HS-27A (cell line): ENCODE results near the gene SLC22A8.
"Not testable (repeated sequence)": the region's sequence is repeated elsewhere in the genome, so short reads cannot be mapped to it uniquely, and the experiment has no call there.

Experiments used
- DNase-seq: peaks from one replicate; pipeline ENCODE4 v3.0.0-alpha.2; 2012; ENCODE audit warnings: low read depth, missing footprints

SLC22A8 gene, protein sequence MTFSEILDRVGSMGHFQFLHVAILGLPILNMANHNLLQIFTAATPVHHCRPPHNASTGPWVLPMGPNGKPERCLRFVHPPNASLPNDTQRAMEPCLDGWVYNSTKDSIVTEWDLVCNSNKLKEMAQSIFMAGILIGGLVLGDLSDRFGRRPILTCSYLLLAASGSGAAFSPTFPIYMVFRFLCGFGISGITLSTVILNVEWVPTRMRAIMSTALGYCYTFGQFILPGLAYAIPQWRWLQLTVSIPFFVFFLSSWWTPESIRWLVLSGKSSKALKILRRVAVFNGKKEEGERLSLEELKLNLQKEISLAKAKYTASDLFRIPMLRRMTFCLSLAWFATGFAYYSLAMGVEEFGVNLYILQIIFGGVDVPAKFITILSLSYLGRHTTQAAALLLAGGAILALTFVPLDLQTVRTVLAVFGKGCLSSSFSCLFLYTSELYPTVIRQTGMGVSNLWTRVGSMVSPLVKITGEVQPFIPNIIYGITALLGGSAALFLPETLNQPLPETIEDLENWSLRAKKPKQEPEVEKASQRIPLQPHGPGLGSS

DNA sequence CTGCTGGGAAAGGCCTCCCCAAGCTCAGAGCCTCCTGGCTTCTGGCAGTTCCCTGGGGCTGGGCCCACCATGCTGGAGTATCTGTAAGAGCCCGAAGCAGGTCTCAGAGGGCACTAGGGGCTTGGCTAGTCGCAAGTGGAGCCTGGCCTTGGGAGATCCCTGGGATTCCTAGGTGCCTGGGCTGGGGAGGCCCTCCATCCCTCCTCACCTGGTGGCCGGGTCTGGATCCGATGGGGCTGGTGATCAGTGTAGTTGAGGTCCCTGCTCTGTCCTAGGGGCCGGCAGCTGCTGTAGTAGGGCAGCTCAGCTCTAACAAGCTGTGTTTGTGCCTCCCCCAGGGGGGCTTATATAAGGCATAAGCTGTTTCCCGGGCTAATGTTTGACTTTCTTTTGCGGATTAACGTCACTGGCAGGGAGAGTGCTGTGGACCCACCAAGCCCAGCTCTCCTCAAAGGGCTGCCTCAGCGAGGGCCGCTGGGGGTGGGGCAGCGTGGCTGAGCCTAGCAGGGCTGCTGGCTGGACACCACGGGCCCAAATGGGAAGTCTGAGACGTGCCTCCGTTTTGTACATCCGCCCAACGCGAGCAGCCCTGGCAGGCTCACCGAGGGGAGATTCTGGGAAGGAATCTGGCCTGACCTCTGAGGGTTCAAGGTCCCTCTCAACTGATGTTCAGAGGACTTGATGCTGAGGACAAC lies at the start of gene SLC22A8:
Gene SLC22A8 (minus strand): TSS at position 321 of the 695 bp plus-strand sequence. CDS start 883 bp downstream, outside the sequence.
- DNase-seq = no peak

DNA sequence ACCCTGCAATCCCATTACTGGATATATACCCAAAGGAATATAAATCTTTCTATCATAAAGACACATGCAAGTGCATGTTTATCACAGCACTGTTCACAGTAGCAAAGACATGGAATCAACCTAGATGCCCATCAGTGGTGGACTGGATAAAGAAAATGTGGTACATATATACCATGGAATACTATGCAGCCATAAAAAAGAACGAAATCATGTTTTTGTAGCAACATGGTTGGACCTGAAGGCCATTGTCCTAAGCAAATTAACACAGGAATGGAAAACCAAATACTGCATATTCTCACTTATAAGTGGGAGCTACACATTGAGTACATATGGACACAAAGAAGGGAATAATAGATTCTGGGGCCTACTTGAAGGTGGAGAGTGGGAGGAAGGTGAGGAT lies 30.6 kb upstream of the SLC22A8 start:
- DNase-seq = not testable (repeated sequence)

DNA sequence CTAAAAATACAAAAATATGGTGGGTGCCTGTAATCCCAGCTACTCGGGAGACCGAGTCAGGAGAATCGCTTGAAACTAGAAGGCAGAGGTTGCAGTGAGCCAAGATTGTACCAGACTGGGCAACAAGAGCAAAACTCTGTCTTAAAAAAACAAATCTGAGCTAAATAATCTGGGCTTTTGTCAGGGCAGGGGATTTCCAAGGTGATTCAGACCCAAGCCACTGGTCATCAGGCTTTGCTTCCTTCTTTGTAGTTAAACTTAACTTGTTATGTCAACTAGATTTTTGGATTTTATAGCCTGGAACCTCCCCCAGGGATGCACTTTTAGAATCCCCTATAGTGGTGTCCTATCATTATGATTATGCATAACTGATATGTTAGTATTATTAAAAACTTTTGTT lies 27.0 kb upstream of the SLC22A8 start:
- no peak for DNase-seq

DNA sequence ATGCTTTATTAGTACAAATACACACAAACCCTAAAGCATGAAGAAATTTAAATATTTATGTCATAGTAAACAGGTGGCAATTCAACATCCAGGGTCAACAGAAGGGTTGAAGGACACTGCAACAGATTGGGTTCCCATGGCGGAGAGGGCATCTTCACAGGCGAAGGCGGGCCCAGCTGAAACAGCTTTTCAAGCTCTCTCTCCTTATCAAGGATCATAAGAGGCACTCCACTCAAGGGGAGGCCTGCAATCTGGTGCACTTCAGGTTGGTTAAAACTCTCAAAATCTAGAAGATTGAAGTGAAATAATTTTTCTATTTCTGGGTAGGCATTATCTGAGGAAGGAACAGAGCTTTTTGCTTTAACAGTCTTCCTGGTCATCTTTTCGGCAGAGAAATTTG lies 16.8 kb upstream of the SLC22A8 start:
- DNase-seq = no peak

DNA sequence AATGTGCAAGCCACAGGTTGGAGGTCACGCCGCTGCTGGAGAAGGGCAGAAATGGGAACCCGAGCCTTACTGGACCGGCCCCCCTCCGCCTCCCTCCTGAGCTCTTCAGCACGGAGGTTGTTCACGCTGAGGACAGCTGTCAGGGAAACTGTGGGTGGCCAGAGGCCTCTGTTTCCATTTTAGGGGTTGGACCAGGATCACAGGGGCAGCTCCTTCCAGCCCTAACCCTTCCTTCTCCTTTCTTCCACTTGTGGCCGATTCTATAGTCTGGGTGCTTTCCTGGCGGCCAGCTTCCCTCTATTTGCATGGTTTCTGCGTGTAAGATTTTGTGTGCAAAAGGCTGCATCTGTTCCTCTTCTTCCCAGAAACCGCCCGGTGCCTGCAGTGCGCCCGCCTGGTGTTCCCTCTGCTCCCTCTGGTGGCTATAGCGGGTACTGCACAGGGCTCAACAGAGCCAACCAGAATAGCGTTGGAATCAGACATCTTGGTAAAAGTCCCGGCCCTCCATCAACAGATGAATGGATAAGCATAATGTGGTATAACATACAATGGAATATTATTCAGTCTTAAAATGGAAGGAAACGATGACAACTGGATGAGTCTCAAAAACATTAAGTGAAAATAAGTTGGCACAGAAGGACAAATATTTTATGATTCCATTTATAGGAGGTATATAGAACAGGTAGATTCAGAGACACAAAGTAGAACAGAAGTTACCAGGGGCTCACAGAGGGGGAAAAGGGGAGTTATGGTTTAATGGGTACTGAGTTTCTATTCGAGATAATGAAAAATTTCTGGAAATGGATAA lies 8.4 kb upstream of the SLC22A8 start:
- DNase-seq = peak; percentile 41

DNA sequence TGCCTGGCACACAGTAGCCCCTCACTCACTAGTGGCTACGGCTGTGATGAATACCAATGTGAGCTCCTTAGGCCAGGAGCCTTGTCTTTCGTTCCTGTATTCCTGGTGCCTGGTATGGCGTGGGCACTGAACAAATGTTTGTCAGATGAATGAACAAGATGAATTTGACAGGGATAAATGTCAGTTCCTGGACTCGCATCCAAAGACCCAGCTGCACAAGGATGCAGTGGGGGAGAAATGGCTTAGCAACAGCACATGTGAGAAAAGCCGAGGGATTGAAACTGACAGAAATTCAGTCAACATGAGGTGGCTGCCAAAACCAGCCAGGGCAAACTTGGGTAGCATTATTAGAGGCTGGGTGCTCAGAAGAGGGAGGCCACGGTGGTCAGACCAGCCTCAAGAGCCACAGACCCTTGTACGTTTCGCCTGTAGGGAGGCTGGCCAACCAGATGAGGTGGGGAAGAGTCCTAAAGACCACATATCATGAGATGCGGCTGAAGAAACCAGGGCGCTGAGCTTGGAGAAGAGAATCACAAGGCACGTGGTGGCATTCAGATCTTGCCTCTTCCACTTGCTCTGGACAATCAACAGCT lies 7.7 kb upstream of the SLC22A8 start:
- DNase-seq = no peak

DNA sequence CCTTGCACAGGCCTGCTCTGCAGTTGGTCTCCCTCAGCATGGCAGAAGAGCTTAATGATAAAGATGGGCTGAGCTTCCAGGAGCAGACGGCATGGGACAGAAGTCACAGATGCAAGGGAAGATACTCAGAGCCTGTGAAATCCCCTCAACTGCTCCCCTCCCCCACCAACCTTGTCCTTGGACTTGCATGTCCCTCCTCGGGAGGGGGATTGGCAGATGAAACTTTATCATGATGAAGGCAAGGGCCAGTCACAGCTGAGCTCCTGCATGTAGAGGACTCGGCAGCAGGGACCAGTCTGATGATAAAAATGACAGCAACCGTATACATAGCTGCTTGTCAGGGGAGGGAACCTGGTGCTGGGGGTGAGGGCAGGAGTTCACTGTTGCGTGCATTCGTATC lies 6.8 kb upstream of the SLC22A8 start:
- DNase-seq = no peak

DNA sequence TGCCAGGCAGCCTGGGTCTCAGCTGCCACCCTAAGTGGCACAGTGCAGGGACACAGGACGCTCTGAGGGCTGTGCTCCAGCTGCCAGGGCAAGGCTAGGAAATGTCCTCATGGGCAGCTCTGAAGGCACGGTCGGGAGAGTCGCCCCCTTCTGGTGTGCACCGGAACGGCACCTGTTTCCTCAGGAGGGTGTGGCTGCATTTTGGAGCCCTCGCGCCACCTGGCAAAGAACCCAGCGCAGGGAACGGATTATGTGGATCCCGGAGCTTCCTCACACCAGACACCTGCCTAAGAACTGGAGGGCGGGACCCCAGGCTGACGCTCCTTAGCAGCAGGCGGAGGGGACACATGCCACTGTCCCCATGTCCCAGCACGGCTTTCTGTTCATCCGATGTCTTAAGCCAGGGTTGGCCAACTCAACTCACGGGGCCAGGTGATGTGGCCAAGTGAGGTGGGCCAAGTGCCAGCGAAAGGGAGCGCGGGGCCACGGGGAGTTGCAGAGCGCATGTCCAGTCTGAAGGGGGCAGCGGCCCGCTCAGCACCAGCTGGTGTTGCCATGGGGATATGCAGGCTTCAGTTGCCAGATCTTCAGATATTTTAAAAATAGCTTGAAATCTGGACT lies 5.1 kb upstream of the SLC22A8 start:
- DNase-seq = no peak

DNA sequence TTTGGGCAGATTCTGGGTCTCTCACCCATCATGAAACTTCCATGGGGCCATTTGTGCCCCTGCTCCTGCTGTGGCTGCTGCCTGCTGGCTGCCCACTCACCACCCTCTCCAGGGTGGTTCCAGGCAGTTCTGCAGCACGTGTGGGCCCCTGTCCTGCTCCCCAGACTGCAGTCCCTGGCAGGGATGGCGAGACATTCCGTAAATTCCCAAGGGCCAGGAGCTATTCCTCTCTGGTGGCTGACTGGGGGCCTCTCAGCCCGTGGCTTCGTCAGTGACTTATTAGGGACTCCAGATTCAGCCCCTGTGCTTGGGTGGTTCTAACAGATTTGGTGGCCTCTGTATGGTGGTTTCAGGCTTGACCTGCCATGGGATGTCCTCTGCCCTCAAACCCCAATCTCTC lies 3.9 kb upstream of the SLC22A8 start:
- no peak for DNase-seq

DNA sequence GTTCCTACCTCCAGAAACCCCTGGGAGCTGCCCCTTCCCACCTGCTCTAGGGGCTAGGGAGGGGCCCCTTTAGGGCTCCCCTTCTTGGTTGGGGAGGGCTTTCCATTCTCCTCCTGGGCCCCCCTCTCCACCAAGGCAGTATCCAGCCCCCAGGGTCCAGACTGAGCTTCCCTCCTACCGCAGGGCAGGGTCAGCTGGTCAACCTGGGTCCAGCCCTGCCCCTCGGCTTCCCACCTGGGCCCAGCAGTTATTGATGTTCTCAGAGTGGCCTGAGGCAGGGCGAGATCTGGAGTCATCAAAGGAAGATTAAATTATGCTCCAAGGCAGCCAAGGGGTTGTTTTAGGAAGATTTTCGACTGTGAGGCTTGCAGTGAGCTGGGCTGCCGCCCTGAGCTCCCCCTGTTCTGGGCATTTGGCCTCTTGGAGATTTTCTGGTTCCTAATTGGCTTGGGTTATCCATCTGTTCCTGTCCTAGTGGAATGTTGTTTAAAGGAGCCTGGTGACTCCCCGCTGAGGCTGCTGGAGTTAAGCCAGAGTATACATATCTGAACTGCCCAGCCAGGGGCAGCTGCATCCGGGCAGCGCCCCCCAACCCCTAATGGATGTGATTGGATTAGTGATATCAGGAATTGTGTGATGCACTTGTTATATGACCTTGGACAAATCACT lies 1.8 kb upstream of the SLC22A8 start:
- DNase-seq = no peak

DNA sequence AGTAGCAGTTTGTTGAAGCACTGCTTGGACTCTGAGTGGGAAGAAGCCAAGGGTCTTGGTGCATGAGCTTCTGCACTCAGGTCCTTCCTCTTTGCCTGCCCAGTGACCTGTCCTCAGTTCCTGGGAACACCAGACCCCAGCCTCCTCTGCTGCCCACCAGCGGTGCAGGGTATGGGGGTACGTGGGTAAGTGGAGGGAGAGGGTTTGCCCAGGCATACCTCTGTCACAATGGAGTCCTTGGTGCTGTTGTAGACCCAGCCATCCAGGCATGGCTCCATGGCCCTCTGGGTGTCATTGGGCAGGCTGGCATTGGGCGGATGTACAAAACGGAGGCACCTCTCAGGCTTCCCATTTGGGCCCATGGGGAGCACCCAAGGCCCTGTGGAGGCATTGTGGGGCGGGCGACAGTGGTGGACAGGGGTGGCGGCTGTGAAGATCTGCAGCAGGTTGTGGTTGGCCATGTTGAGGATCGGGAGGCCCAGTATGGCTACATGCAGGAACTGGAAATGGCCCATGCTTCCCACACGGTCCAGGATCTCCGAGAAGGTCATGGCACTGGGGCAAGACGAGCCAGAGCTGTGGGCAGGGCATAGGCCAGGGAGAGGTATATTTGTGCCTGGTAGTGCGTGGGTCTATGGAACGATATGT lies 1.1 kb downstream of the SLC22A8 start:
- DNase-seq = no peak

DNA sequence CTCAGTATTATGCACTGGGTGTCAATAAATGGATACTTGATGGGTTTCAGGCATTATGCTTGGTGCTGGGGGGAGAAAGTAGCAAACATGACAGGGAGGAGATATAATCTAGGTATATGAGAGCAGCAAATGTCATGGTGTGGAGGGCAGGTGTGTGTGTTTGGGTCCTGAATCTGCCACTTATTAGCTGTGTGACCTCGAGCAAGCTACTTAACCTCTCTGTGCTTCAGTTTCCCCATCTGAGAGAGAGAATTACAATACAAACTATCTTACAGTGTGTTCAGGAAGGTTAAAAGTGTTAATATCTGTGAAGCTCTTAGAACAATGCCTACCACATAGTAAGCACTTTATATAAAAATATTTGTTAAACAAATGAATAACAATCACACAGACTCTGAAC lies 2.8 kb downstream of the SLC22A8 start:
- no peak for DNase-seq

DNA sequence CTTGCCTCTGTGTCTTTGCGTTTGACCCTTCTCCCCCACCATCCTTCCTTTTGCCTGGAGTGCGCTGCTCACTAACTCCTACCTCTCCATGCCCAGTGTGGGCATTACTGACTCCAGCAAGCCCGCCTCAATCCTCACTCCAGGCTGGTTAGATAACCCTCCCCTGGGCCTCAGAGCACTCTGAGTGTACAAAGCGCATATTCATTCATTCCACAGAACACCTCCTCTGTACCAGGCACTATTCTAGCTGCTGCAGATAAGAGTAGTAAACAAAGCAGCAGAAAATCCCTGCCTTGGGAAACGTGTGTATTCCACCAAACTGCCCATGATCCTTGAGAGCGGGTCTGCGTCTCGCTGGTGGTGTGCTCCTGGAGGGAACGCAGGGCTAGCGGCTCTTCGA lies 3.2 kb downstream of the SLC22A8 start:
- no peak for DNase-seq

DNA sequence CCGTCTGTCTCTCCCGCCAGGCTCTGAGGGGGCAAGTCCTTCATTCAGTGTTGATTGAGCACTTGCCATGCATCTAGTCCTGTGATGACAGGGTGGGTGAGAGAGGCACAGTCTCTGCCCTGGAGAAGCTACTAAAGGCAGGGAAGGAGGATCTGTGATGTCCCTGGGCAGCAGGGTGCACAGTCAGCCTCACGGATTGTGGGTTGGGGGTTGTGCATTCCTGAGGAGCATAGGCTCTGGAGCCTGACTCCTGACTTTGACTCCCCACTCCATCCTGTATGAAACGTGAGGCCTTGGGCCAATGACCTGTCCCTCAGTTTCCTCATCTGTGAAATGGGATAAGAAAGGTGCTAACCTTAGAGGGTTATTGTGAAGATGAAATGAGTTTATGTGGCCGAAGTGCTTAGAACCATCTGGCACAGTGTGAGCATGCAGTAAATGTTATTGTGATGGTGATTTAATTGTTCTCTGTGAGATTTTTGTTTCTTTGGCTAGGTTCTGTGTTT lies 4.7 kb downstream of the SLC22A8 start:
- no peak for DNase-seq

DNA sequence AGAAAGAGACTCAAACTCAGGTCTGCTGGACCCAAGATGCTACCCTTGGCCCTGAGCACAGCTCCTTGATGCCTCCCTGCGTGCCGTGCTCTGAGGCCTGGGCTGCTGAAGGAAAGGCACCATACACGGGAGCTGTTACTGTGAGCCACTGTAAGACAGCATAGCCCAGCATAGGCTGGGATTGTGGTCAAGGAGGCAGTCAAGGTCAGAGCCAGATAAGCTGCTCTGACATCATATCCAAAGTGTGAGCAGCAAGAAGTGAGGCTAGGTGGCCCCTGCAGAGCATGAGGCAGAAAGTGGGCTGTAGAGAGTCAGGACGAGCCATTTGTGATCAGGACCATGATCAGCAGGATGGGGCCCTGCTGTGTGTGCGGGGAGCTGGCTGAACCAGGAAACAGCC lies 7.7 kb downstream of the SLC22A8 start:
- DNase-seq = no peak

DNA sequence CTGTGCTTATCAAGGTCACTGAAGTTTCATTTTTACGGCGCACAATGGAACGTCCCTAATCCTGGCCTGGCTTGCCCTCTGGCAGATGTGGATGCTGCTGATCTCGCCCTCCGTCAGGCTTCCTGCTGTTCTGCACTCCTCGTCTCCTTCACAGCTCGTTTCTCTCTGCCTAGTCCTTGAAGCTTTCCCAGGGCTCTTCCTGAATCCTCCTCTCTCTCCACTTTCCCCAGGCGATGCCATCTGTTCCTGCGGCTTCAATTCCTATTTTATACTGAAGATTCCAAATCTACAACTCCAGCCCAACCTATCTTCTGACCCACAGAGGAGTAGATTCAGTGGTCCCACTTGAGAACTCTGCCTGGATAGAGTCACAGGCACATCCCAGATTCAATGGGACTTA lies 14.2 kb downstream of the SLC22A8 start:
- DNase-seq = no peak

DNA sequence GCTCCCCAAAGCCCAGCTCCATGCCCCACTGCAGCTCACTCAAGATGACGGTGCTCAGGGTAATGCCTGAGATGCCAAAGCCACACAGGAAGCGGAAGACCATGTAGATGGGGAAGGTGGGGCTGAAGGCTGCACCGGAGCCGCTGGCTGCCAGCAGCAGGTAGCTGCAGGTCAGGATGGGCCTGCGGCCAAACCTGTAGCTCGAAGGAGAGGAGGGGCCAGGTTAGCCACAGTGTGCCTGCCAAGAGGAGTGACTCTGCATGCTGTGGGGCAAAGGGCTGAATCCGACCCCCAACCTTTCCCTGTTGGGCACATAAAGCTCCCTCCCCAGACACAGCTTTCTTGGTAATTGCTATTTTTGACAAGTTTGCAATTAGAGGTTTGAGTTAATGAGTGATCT lies 16.0 kb downstream of the SLC22A8 start:
- DNase-seq = no peak

DNA sequence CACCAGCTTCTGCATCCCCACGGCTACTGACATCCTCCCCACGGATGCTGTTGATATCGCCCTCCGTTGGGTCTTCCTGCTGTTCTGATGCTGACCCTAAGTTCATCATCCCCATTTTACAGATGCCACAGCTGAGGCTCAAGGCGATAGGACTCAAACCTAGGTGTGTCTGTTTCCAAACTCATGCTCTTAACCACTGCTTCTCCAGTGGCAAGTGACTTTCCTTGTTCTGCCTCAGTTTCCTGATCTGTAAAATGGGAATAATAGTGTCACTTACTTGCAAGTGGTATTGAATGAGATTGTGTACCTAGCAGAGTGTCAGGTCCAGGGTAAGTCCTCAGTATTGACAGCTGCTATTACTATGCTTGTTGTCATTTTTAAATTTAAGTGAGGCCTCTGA lies 16.5 kb downstream of the SLC22A8 start:
- DNase-seq = no peak

DNA sequence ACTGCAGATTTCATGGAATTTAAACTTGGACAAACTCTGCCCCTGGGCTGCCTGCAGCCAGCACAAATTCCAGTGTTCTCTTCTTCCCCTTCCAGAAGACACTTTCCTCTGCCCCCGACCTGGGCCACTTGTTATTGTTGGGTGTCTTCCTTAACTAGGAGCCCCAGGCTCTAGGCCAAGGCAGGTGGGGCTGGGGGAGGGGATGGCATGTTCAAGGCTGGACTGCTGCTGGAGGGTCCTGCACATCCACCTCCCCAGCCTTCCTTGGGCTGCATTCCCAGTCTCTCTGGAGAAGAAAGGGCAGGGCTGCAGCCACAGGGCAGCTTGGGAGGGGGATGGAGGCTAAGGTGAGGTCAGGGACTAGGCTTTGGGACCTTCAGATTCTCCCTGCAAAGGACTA lies 19.4 kb downstream of the SLC22A8 start:
- no peak for DNase-seq

DNA sequence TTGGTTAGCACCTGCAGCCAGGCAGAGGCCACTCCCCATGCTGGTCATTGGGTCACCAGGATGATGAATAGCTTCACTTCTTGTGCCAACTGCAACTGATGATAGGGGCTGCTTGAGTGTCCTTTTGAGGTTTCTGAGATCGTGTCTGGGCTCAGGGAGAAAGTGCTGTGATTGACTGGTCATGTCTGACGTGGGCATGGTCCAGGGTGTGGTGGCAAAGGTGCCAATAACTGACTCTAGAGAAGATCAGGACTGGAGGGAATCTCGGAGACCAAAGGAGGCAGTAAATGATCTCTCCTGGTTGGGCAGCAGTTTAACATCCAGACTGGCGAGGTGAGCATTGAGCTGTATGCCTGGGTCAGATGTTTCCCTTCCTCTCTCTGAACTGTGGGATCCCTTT lies 20.9 kb downstream of the SLC22A8 start:
- no peak for DNase-seq
